Stomach (tissue), 4 donors: ENCODE measurements around the gene NRCAM.

Source experiments
- POLR2A ChIP-seq, 4 donors: fragments of 450-650 bp; IDR thresholded peaks; one replicate each; pipeline ENCODE4 v1.6.1; 2016; ENCODE audit warnings: antibody characterized with exemption in 4 of 4, control low read depth in 2 of 4, mild to moderate bottlenecking in 1 of 4, moderate library complexity in 1 of 4
- TF ChIP-seq, protein P1 (sequence below), 7 experiments: fragments of 450-650 bp in 4 of 7; fragments of 200-600 bp in 3 of 7; sonication (generic) in 3 of 7; IDR thresholded peaks; one replicate each; pipeline ENCODE4 v1.5.1; 2016 to 2019; ENCODE audit warnings: antibody characterized with exemption in 7 of 7, control low read depth in 2 of 7, mild to moderate bottlenecking in 1 of 7

DNA sequence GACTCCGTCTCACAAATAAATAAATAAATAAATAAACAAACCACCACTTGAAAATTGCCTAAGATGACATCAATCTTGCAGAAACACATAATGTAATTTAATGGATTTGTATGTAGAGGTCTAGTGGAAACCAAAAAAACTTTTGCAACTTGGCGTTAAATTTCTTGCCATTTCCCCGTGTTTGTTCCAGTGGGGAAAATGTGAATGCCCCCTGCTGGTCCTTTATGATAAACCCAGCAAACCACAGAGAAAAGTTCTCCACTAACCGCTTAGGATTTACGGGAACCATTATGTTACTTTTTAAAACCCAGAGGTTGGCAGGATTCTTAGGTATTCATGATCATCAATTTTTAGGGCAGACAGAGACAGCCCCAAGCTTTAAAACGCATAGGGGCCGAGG, 358.5 kb downstream of the NRCAM start:
- TF ChIP-seq, protein P1, sequence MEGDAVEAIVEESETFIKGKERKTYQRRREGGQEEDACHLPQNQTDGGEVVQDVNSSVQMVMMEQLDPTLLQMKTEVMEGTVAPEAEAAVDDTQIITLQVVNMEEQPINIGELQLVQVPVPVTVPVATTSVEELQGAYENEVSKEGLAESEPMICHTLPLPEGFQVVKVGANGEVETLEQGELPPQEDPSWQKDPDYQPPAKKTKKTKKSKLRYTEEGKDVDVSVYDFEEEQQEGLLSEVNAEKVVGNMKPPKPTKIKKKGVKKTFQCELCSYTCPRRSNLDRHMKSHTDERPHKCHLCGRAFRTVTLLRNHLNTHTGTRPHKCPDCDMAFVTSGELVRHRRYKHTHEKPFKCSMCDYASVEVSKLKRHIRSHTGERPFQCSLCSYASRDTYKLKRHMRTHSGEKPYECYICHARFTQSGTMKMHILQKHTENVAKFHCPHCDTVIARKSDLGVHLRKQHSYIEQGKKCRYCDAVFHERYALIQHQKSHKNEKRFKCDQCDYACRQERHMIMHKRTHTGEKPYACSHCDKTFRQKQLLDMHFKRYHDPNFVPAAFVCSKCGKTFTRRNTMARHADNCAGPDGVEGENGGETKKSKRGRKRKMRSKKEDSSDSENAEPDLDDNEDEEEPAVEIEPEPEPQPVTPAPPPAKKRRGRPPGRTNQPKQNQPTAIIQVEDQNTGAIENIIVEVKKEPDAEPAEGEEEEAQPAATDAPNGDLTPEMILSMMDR (IDR thresholded peaks at IDR 0.05): peak in 4 of 7 experiments; percentile 9 to 41 (median 16)
- no peak for TF ChIP-seq POLR2A (IDR thresholded peaks at IDR 0.05)
